Activated naive CD8-positive, alpha-beta T cell treated with anti-CD3 and anti-CD28 coated beads for 36 hours (primary cell): ENCODE data around the gene KRT78. TPM values are rescaled to one million over a fixed set of nuclear protein-coding genes. Genes with fewer than 3 reads are reported as not detected.
"Not testable (repeated sequence)": the region's sequence is repeated elsewhere in the genome, so short reads cannot be mapped to it uniquely, and the experiment has no call there.

ENCODE experiments used
- DNase-seq: peaks from one replicate; pipeline ENCODE4 v3.0.0; 2021
- H3K27ac Mint-ChIP-seq: one replicate; pipeline ENCODE4 v1.8.0; 2022; ENCODE audit warnings: mild to moderate bottlenecking, moderate library complexity, mixed read lengths
- H3K27me3 Mint-ChIP-seq: one replicate; pipeline ENCODE4 v1.8.0; 2022; ENCODE audit warnings: mild to moderate bottlenecking, mixed read lengths
- H3K36me3 Mint-ChIP-seq: one replicate; pipeline ENCODE4 v1.8.0; 2021; ENCODE audit warnings: mild to moderate bottlenecking, mixed read lengths
- H3K4me1 Mint-ChIP-seq: one replicate; pipeline ENCODE4 v1.8.0; 2021; ENCODE audit warnings: mixed read lengths
- H3K4me3 Mint-ChIP-seq: one replicate; pipeline ENCODE4 v1.8.0; 2022; ENCODE audit warnings: mild to moderate bottlenecking, moderate library complexity, mixed read lengths
- H3K9me3 Mint-ChIP-seq: one replicate; pipeline ENCODE4 v1.8.0; 2022; ENCODE audit warnings: mixed read lengths
- total RNA-seq, 2 experiments: library from RNA; stranded (reverse); gene quantifications; one replicate each; pipeline ENCODE4 v1.2.3, GENCODE V29; 2021

Gene KRT78
- total RNA-seq, 2 experiments from 2014 or later: not detected

DNA sequence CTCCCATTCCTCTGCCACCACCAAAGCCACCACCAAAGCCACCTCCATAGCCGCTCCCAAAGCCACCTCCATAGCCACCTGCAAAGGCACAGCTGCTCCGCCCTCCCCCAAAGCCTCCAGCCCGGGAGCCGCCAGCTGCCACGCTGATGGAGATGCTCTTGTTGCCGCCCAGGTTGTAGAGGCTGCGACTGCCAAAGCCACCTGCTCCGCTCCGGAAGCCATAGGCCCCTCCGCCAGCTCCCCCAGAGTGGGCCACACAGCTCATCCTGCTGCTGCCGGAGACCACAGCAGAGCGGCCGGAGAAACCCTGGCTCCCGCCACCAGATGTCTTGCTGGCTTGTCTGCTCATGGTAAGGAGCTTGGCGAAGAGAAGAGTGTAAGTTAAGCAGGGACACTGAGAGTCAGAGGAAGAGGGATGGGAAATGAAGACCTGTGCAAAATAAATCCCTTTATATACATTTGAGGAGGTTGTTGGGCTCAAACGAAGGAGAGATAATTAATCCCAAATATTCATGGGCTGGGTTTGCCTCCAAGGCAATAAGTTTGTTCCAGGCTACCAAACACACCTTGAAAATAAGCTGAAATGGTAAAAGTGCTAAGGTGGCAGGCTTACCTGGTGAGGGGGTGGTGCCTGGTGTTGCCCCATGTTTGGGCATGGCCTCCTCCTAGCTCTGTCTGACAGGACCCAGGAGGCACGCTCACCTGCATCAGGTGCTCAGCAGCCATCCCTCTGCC is 52.9 kb downstream of the KRT78 start, which contains the start of gene KRT3:
TSS of gene KRT3 (minus strand) at position 424 of the 735 bp plus-strand sequence. CDS start at position 349, 75 bp downstream.
- Mint-ChIP-seq H3K27ac (no peak within 1 kb of the TSS), H3K4me1 (peaks cover 15% of the 10 kb centered on the region)

DNA sequence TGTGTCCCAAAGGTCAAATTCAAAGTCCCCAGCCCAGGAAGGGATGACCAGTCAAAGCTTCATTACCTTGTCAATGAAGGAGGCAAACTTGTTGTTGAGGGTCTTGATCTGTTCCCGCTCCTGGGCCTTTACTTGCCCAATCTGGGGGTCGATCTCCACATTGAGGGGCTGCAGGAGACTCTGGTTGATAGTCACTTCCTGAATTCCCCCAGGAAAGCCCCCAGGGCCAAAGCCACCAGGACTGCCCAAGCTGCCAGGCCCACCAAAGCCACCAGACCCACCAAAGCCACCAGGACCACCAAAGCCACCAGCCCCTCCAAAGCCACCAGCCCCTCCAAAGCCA is 53.5 kb downstream of the KRT78 start:
- H3K4me3 Mint-ChIP-seq, H3K36me3 Mint-ChIP-seq, DNase-seq, H3K27me3 Mint-ChIP-seq, H3K9me3 Mint-ChIP-seq, H3K27ac Mint-ChIP-seq: not testable (repeated sequence)
- H3K4me1 Mint-ChIP-seq: peaks cover 19% of the 10 kb centered on the region

More for the DNA sequence above, 52.9 kb downstream of the KRT78 start, which contains the start of gene KRT3:
- Mint-ChIP-seq H3K27me3 (peaks cover under 1% of the 10 kb centered on the region), H3K4me3 (no peak within 1 kb of the TSS), H3K36me3 (no peaks in the 10 kb centered on the region), H3K9me3 (no peaks in the 10 kb centered on the region)
- DNase-seq: no peak

DNA sequence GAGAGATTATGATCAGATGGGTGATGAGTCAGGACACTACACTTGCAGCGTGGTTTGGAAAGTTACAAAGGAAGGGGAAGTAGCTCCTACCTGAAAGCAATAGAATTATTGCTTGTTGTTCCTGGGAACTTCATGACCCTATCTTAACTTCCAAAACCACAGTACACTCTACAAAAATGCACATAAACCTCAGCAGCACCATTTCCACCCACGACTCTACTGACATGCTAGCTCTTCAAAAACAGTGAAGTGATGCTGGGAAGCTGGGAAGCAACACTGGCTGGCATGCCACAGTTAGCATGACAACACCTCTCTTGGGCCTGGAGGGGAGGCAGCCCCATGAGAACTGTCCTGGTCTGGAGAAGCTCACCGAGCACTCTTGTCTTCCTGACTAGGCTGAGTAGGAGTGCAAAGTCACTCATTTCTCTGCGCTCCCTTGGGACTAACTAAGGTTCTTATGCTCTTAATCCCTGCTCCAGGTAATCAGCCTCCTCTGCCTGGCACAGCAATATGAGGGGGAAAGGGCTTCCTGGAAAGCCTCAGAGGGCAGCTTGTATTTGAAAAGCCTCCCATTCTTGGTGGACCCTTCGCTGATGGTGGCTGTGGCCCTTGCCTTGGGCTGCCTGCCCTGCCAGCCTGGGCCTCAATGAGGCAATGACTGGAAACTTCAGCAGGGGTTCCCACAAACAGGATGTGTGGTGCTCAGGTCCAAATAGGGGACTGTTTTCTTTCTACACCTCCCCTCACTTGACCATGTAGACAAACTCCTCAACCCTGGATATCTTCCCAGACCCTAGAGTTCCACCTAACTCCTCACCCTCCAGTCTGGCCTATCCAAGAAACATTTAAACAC is 54.1 kb downstream of the KRT78 start:
- H3K27me3 Mint-ChIP-seq: peaks cover 12% of the 10 kb centered on the region
- H3K4me1 Mint-ChIP-seq: peaks cover 22% of the 10 kb centered on the region
- no peak overlapping the region for H3K27ac Mint-ChIP-seq
- DNase-seq: no peak
- H3K9me3 Mint-ChIP-seq: no peaks in the 10 kb centered on the region
- no peaks in the 10 kb centered on the region for H3K36me3 Mint-ChIP-seq
- no peak overlapping the region for H3K4me3 Mint-ChIP-seq

DNA sequence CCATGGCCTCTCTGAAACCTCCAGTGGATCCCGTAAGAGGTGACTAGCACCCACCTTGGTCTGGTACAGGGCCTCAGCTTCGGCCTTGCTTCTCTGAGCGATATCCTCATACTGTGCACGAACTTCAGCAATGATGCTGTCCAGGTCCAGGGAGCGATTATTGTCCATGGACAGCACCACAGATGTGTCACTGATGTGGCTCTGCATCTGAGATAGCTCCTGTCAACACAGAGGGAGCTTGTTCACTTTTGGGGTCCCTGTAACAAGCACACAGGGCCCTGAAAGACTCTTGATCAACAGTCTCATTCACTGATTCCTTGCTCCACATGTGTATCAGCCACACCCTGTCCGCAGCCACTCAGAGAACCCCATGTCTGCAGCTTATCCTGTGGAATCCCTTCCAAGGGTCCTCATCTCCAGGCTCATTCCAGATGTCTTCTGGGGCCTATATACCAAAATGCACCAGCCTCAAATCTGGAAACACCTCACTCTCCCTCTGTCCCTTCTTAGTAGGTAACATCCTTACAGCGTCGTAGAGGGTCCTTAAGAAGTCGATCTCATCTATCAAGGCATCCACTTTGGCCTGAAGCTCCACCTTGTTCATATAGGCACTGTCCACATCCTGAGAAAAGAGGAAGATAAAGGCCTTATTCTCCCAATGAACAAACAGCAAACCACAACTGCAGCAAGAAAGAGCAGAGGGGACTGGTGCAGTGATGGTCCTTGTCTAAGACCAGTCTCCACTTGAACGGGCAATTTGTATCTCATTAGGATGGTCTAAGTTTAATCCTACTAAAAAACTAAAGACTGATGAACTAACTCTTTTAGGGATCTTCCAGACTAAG is 56.4 kb downstream of the KRT78 start:
- peaks cover 32% of the 10 kb centered on the region for H3K27me3 Mint-ChIP-seq
- peaks cover 24% of the 10 kb centered on the region for H3K4me1 Mint-ChIP-seq
- no peak for DNase-seq

DNA sequence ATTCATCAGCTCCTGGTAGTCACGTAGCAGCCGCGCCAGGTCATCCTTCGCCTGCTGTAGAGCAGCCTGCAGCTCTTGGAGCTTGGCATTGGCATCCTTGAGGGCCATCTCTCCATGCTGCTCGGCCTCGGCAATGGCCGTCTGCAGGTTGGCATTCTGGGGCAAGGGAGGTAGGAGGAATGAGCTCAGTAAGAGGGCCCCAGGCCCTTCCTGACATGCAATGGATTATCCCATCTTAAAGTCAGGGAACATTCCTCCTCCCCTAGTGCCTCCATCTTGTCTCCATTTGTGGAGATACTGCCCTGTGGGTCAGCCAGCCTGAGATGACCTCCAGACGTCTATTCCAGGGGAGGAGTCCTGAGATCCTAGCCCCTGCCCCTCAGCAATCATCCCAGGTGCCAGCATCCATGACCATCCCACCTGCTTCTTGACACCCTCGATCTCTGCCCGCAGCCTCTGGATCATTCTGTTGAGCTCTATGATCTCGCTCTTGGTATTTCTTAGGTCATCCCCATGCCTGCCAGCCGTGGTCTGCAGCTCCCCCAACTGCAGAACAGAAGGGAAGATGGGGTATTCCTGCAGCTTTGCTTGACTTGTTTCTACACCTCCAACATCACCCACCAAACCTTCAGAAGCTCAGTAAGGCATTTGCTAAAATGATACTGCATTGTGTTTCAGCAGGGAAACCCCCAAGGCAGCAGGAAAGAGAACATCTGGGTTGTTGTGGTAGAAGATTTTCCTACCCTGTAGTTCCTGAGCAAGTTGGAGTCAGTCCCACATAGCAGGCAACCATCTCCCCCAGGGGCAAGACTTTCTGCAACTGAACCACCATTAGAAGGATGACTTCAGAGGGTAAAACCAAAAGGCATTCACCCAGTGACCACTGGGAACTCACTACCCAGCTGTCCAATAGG is 57.3 kb downstream of the KRT78 start:
- Mint-ChIP-seq H3K27ac (no peak overlapping the region), H3K27me3 (peaks cover 32% of the 10 kb centered on the region), H3K9me3 (no peaks in the 10 kb centered on the region), H3K36me3 (no peaks in the 10 kb centered on the region), H3K4me3 (no peak overlapping the region), H3K4me1 (peaks cover 24% of the 10 kb centered on the region)
- peak; percentile 2 for DNase-seq

More for the DNA sequence above, 56.4 kb downstream of the KRT78 start:
- no peaks in the 10 kb centered on the region for H3K9me3 Mint-ChIP-seq
- H3K36me3 Mint-ChIP-seq: no peaks in the 10 kb centered on the region
- H3K4me3 Mint-ChIP-seq: no peak overlapping the region
- H3K27ac Mint-ChIP-seq: no peak overlapping the region

DNA sequence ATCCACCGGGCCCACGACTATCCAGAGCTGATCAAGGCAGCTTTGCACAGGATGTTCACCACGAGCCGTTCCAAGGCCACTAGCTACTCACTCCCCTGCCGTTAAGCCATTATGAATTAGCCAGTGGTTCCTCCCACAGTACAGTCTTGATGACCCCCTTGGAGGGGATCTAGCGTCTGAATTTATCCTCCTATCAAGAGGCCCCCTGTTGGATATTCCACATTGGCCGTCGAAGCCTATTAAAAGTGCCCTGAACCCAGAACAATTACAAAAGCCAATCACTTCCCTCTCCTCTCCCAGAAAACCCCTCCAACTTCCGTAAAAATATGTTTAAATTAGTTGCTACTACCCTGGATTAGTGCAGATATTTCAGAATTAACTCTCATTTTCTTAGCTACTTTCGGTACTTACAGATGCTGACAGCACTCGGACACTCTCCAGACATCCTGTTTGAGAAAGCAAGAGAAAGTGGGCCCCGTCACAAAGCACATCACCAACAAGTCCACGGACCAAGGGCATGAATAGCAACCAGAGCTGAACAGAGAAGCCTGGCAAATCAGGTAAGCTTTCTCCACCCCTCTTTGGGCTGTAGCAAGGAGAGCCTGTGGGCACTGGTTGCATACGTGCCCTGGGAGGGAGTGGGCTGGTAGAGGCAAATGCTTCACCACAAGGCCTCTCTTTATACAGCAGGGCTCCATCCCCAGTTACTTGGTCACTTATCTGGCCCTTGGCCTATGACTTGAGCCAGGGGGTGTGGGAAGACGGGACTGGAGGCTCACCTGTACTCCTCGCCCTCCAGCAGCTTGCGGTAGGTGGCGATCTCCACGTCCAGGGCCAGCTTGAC is 58.1 kb downstream of the KRT78 start:
- Mint-ChIP-seq H3K27ac (no peak overlapping the region), H3K36me3 (no peaks in the 10 kb centered on the region), H3K4me1 (peaks cover 24% of the 10 kb centered on the region), H3K27me3 (peaks cover 32% of the 10 kb centered on the region), H3K4me3 (no peak overlapping the region), H3K9me3 (no peaks in the 10 kb centered on the region)
- DNase-seq: no peak

DNA sequence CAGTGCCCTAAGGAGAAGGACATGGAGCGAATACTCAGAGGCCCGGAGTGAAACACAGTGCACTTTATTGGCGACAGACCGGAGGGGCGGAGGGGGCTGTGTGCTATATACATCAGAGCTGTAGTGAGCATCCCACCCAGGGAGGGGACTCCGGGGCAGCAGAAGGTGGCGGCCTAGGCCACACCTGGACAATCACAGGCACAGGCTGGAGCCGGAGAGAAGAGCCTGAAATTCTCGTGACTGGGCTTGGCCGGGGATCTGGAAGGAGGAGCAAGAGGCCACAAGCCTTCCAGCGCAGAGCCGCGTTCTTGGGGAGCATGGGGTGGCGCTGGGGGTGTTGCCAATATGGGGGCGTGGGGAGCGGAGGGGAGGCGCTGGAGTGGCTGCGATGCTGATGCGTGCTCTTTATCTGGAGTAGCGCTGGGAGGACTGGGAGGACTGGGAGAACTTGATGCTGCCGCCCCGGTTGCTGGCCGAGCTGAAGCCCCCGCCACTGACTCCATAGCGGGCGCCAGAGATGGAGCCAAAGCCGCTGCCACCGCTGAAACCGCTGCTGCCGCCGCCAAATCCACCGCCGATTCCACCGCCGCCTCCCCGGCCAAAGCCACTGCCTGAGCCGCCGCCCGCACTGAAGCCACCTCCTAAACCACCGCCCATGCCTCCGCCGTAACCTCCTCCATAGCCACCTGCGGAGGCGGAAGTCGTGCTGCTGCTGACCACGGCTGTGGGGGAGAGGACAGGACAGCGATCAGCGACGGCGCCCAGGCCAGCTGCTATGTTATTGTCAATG is 59.0 kb downstream of the KRT78 start:
- Mint-ChIP-seq H3K9me3 (no peaks in the 10 kb centered on the region), H3K27ac (no peak overlapping the region), H3K4me1 (peaks cover 24% of the 10 kb centered on the region), H3K4me3 (no peak overlapping the region), H3K27me3 (peaks cover 32% of the 10 kb centered on the region), H3K36me3 (no peaks in the 10 kb centered on the region)
- peak; percentile 3 for DNase-seq

DNA sequence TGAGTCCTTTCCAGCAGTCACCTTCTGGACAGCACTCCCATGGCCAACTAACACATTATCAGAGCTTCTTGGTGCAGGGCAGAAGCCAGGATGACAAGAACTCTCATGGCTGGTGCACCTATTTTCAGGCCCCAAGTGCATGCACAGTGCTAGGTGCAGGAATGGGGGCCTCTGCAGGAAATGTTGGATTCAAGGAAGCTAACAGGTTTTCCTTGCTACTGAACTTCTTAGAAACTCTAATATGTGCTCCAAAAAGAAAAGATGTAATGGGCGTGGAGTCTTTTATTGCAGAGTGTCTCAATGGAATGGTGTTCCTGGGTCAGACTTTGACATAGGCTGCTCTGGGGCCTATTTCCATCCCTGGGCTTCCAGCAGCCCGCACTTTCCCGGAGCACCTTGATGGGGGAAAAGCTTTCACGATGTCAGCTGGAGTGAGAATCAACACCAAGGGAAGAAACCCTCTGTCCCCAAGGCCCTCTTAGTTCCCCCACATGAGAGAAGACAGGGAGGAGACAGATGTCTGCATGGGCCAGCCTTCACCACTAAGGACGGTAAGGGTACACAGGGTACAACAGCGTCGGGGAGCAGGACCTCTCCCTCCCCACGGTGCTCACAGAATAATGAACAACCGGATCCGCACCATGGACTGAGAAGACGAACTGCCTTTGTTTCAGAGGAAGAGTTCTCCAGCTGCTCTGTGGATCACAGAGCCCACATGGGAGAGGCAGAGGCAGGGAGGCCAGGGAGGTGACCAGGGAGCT is 59.7 kb downstream of the KRT78 start:
- Mint-ChIP-seq H3K27me3 (peaks cover 33% of the 10 kb centered on the region), H3K27ac (no peak overlapping the region), H3K4me1 (peaks cover 18% of the 10 kb centered on the region), H3K9me3 (no peaks in the 10 kb centered on the region), H3K36me3 (no peaks in the 10 kb centered on the region), H3K4me3 (no peak overlapping the region)
- no peak for DNase-seq

DNA sequence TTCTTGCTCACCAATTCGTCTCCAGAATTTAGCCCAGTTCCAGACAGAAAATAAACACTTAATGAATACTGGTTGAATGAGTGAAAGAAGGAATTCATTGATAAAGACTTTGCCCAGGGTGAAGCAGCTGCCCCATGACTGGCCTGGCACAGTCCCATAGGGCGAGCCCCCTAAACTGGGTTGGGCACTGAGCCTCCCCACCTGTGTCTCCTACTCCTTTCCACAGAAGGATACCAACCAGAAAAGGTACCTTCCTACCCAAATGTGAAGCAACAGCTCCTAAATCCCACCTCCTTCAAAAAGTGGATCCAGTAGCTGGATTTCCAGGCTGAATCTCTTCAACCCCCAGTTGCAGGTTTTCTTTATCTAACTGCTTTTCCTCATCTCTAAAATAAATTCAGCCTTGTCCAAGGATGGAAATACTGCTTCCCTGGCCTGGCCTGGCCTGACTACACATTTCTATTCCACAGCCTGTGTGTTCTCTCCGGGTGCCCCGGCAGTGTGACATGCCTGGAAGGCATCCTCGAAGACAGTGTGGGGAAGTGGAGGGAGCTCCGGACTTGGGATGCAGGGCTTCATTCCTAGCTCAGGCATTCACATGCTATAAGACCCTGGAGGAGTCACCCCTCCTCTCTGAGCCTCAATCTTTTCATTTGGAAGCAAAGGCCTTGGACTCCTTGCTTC is 60.5 kb downstream of the KRT78 start:
- H3K27me3 Mint-ChIP-seq: peaks cover 36% of the 10 kb centered on the region
- no peak for DNase-seq
- no peaks in the 10 kb centered on the region for H3K9me3 Mint-ChIP-seq
- no peak overlapping the region for H3K27ac Mint-ChIP-seq
- peaks cover 16% of the 10 kb centered on the region for H3K4me1 Mint-ChIP-seq
- no peaks in the 10 kb centered on the region for H3K36me3 Mint-ChIP-seq
- no peak overlapping the region for H3K4me3 Mint-ChIP-seq
